SK-N-SH treated with all-trans-retinoic acid at 6 μM for 48 hours (cell line): ENCODE results near the gene LRRC28.

ENCODE experiments used
- ATAC-seq: fragments of 200-7000 bp; cut with Tn5 transposase; 3 replicates; pipeline ENCODE4 v1.9.1; 2020; ENCODE audit warnings: mild to moderate bottlenecking, moderate library complexity
- ARNTL ChIP-seq: fragments of 450-650 bp; formaldehyde crosslinking; IDR thresholded peaks from 2 replicates; pipeline ENCODE4 v1.5.0; 2020; ENCODE audit warnings: low read depth, mild to moderate bottlenecking, moderate library complexity, borderline replicate concordance
- BACH2 ChIP-seq: fragments of 250-450 bp; sonication (Bioruptor Pico); IDR thresholded peaks from 2 replicates; pipeline ENCODE4 v1.9.0; 2021; ENCODE audit warnings: mild to moderate bottlenecking, borderline replicate concordance
- CREB5 ChIP-seq: fragments of 250-450 bp; sonication (Bioruptor Pico); IDR thresholded peaks from 2 replicates; pipeline ENCODE4 v1.5.1; 2020; ENCODE audit warnings: low read depth, mild to moderate bottlenecking, moderate library complexity
- CSDC2 ChIP-seq: fragments of 250-450 bp; sonication (Bioruptor Pico); IDR thresholded peaks from 2 replicates; pipeline ENCODE4 v1.5.0; 2020; ENCODE audit warnings: mild to moderate bottlenecking, moderate library complexity
- ESRRG ChIP-seq: fragments of 250-450 bp; sonication (Bioruptor Pico); IDR thresholded peaks from 2 replicates; pipeline ENCODE4 v1.6.1; 2021; ENCODE audit warnings: mild to moderate bottlenecking
- GLIS3 ChIP-seq: fragments of 250-450 bp; sonication (Bioruptor Pico); IDR thresholded peaks from 2 replicates; pipeline ENCODE4 v1.5.0; 2020; ENCODE audit warnings: mild to moderate bottlenecking, moderate library complexity
- ISL1 ChIP-seq: fragments of 250-450 bp; sonication (Bioruptor Pico); IDR thresholded peaks from 2 replicates; pipeline ENCODE4 v2.1.2; 2022; ENCODE audit warnings: mild to moderate bottlenecking, moderate library complexity
- OSR1 ChIP-seq: fragments of 250-450 bp; sonication (Bioruptor Pico); IDR thresholded peaks from 2 replicates; pipeline ENCODE4 v1.8.0; 2022; ENCODE audit warnings: moderate library complexity, mild to moderate bottlenecking, inconsistent platforms
- PATZ1 ChIP-seq: fragments of 250-450 bp; sonication (Bioruptor Pico); IDR thresholded peaks from 2 replicates; pipeline ENCODE4 v1.8.0; 2020; ENCODE audit warnings: mild to moderate bottlenecking, moderate library complexity, borderline replicate concordance
- POU6F1 ChIP-seq: fragments of 250-450 bp; sonication (Bioruptor Pico); IDR thresholded peaks from 2 replicates; pipeline ENCODE4 v1.8.0; 2021; ENCODE audit warnings: low read depth, mild to moderate bottlenecking, moderate library complexity, borderline replicate concordance
- RARB ChIP-seq: fragments of 250-450 bp; sonication (Bioruptor Pico); IDR thresholded peaks from 2 replicates; pipeline ENCODE4 v1.8.0; 2021; ENCODE audit warnings: mild to moderate bottlenecking, moderate library complexity
- SNAI2 ChIP-seq: fragments of 250-450 bp; sonication (Bioruptor Pico); IDR thresholded peaks from 2 replicates; pipeline ENCODE4 v1.5.0; 2020; ENCODE audit warnings: mild to moderate bottlenecking, moderate library complexity
- TCF4 ChIP-seq: fragments of 250-450 bp; sonication (Bioruptor Pico); IDR thresholded peaks from 2 replicates; pipeline ENCODE4 v1.8.0; 2021; ENCODE audit warnings: mild to moderate bottlenecking, moderate library complexity, borderline replicate concordance
- TOX ChIP-seq: fragments of 250-450 bp; sonication (Bioruptor Pico); IDR thresholded peaks from 2 replicates; pipeline ENCODE4 v1.8.0; 2021; ENCODE audit warnings: mild to moderate bottlenecking, moderate library complexity, borderline replicate concordance
- TSHZ2 ChIP-seq: fragments of 250-450 bp; sonication (Bioruptor Pico); IDR thresholded peaks from 2 replicates; pipeline ENCODE4 v1.5.0; 2020; ENCODE audit warnings: mild to moderate bottlenecking, moderate library complexity
- ZC3H10 ChIP-seq: fragments of 250-450 bp; sonication (Bioruptor Pico); IDR thresholded peaks from 2 replicates; pipeline ENCODE4 v1.5.1; 2021; ENCODE audit warnings: mild to moderate bottlenecking, moderate library complexity
- ZFP3 ChIP-seq: fragments of 250-450 bp; sonication (Bioruptor Pico); IDR thresholded peaks from 2 replicates; pipeline ENCODE4 v1.5.0; 2020; ENCODE audit warnings: mild to moderate bottlenecking, moderate library complexity
- ZNF565 ChIP-seq: fragments of 450-650 bp; formaldehyde crosslinking; conservative IDR thresholded peaks from 2 replicates; pipeline ENCODE4 v1.5.0; 2020; ENCODE audit warnings: low read depth, mild to moderate bottlenecking, moderate library complexity
- ZNF70 ChIP-seq: fragments of 450-650 bp; formaldehyde crosslinking; IDR thresholded peaks from 2 replicates; pipeline ENCODE4 v1.5.0; 2020; ENCODE audit warnings: mild to moderate bottlenecking, moderate library complexity
- ZNF8 ChIP-seq: fragments of 450-650 bp; formaldehyde crosslinking; IDR thresholded peaks from 2 replicates; pipeline ENCODE4 v1.5.0; 2020; ENCODE audit warnings: mild to moderate bottlenecking, moderate library complexity

LRRC28 gene

GRCh38 chr15:99296386-99296785 is 45.1 kb downstream of the LRRC28 start (continued):
- TF ChIP-seq PATZ1 (CRISPR knock-in tag): no peak

GRCh38 chr15:99303907-99304306 is 52.6 kb downstream of the LRRC28 start:
- no peak for TF ChIP-seq ARNTL (CRISPR knock-in tag)
- no peak for TF ChIP-seq TOX (CRISPR knock-in tag)
- ATAC-seq: no peak

- peak; percentile 61; the same call in 2 of the 3 replicates for ATAC-seq
- no peak for TF ChIP-seq CREB5
- TF ChIP-seq TCF4 (CRISPR knock-in tag): no peak
- peak; percentile 26; the same call in 1 of the 2 replicates for TF ChIP-seq ISL1 (CRISPR knock-in tag)
- TF ChIP-seq POU6F1 (CRISPR knock-in tag): no peak
- no peak for TF ChIP-seq ZNF565 (CRISPR knock-in tag)
- TF ChIP-seq PATZ1 (CRISPR knock-in tag): no peak
- no peak for TF ChIP-seq ZC3H10 (CRISPR knock-in tag)
- no peak for TF ChIP-seq ZNF8
- TF ChIP-seq, all 23 proteins: peak for 1
Observed at GRCh38 chr15:99305761-99306505, 54.7 kb downstream of the LRRC28 start.

- ATAC-seq: peak; percentile 25; the same call in 1 of the 3 replicates
- TF ChIP-seq TSHZ2 (CRISPR knock-in tag): no peak
- TF ChIP-seq GLIS3 (CRISPR knock-in tag): no peak
- no peak for TF ChIP-seq CSDC2 (CRISPR knock-in tag)
- no peak for TF ChIP-seq ZNF8
- TF ChIP-seq ZFP3: no peak
- TF ChIP-seq ZNF70: no peak
- no peak for TF ChIP-seq RARB
- no peak for TF ChIP-seq POU6F1 (CRISPR knock-in tag)
- no peak for TF ChIP-seq BACH2
- no peak for TF ChIP-seq OSR1 (CRISPR knock-in tag)
- TF ChIP-seq ZNF565 (CRISPR knock-in tag): no peak
- no peak for TF ChIP-seq TOX (CRISPR knock-in tag)
- no peak for TF ChIP-seq ISL1 (CRISPR knock-in tag)
- TF ChIP-seq ESRRG (CRISPR knock-in tag): no peak
- no peak for TF ChIP-seq ARNTL (CRISPR knock-in tag)
- no peak for TF ChIP-seq SNAI2
Observed at GRCh38 chr15:99306694-99307338, 55.5 kb downstream of the LRRC28 start.
